SH-SY5Y (cell line): ENCODE results near the gene GPR137.

Experiments
- GATA2 ChIP-seq: IDR thresholded peaks from 2 replicates; pipeline ENCODE4 v1.6.1; 2011; ENCODE audit warnings: mild to moderate bottlenecking, low read depth, low read length
- GATA3 ChIP-seq: IDR thresholded peaks from 2 replicates; pipeline ENCODE4 v1.6.1; 2011; ENCODE audit warnings: low read depth, mild to moderate bottlenecking, low read length, moderate library complexity

GRCh38 chr11:64296830-64297698 lies 11.4 kb downstream of the GPR137 start:
- TF ChIP-seq GATA3 (no peak), GATA2 (no peak)
